K562 (cell line): ENCODE data around the gene KLB. TPM values are rescaled to one million over a fixed set of nuclear protein-coding genes. Genes with fewer than 3 reads are reported as not detected.

Experiments
- DMBX1 ChIP-seq: fragments of 250-450 bp; sonication (Bioruptor Pico); IDR thresholded peaks from 2 replicates; pipeline ENCODE4 v1.8.0; 2022; ENCODE audit warnings: inconsistent platforms, mild to moderate bottlenecking, moderate library complexity, borderline replicate concordance
- EP300 ChIP-seq: IDR thresholded peaks from 2 replicates; pipeline ENCODE4 v1.6.1; 2012; ENCODE audit warnings: low read length, improper control_type of control experiment
- KLF13 ChIP-seq: fragments of 450-650 bp; IDR thresholded peaks from 2 replicates; pipeline ENCODE4 v1.6.1; 2016; ENCODE audit warnings: missing genetic modification characterization, low read depth, mild to moderate bottlenecking, missing compliant biosample characterization, moderate library complexity, borderline replicate concordance
- MLLT1 ChIP-seq, 2 experiments: fragments of 450-650 bp; IDR thresholded peaks; 2 replicates each; pipeline ENCODE4 v1.6.1; 2016
- MYBL2 ChIP-seq, 2 experiments: fragments of 450-650 bp in 1 of 2; sonication (generic) in 1 of 2; formaldehyde crosslinking in 1 of 2; IDR thresholded peaks; 2 replicates each; pipeline versions ENCODE4 v1.6.1 to v1.8.1; 2017 to 2022; ENCODE audit warnings: borderline replicate concordance in 1 of 2, inconsistent platforms in 1 of 2, low read depth in 1 of 2, mild to moderate bottlenecking in 1 of 2, missing genetic modification reagents in 1 of 2, moderate library complexity in 1 of 2
- NR2C2 ChIP-seq, 2 experiments: fragments of 200-800 bp in 1 of 2; sonication (Bioruptor generic) in 1 of 2; sonication (generic) in 1 of 2; formaldehyde crosslinking in 1 of 2; IDR thresholded peaks; 2 replicates each; pipeline versions ENCODE4 v1.6.1 to v1.8.0; 2016 to 2022; ENCODE audit warnings: mild to moderate bottlenecking in 1 of 2, missing compliant biosample characterization in 1 of 2, missing genetic modification characterization in 1 of 2, missing genetic modification reagents in 1 of 2
- PRDM10 ChIP-seq: fragments of 450-650 bp; IDR thresholded peaks from 2 replicates; pipeline ENCODE4 v1.6.1; 2018; ENCODE audit not compliant: partially characterized antibody
- PRPF4 ChIP-seq: fragments of 200-400 bp; formaldehyde crosslinking; IDR thresholded peaks from one replicate; pipeline ENCODE4 v1.6.1; 2017; ENCODE audit warnings: low read length, low read depth, mild to moderate bottlenecking; ENCODE audit not compliant: insufficient read depth, poor library complexity, severe bottlenecking
- RBM25 ChIP-seq: fragments of 200-400 bp; formaldehyde crosslinking; IDR thresholded peaks from 2 replicates; pipeline ENCODE4 v1.6.1; 2018; ENCODE audit warnings: low read length, low read depth, moderate library complexity; ENCODE audit not compliant: severe bottlenecking
- SP1 ChIP-seq: sonication (generic); formaldehyde crosslinking; IDR thresholded peaks from 2 replicates; pipeline ENCODE4 v1.8.1; 2022; ENCODE audit warnings: mild to moderate bottlenecking, missing genetic modification reagents
- SREBF2 ChIP-seq: sonication (generic); formaldehyde crosslinking; IDR thresholded peaks from 2 replicates; pipeline ENCODE4 v1.4.0; 2020; ENCODE audit warnings: mild to moderate bottlenecking, missing genetic modification reagents
- ZNF175 ChIP-seq: fragments of 200-800 bp; sonication (Bioruptor generic); IDR thresholded peaks from 2 replicates; pipeline ENCODE4 v1.6.1; 2016; ENCODE audit warnings: low read depth, mild to moderate bottlenecking, missing genetic modification characterization, missing compliant biosample characterization
- ZNF347 ChIP-seq: fragments of 450-650 bp; formaldehyde crosslinking; IDR thresholded peaks from 2 replicates; pipeline ENCODE4 v1.4.0; 2020; ENCODE audit warnings: low read depth, mild to moderate bottlenecking, moderate library complexity
- ZNF584 ChIP-seq: fragments of 200-800 bp; sonication (Bioruptor generic); IDR thresholded peaks from 2 replicates; pipeline ENCODE4 v1.6.1; 2016; ENCODE audit warnings: low read depth, mild to moderate bottlenecking, missing genetic modification characterization, missing compliant biosample characterization
- ZNF609 ChIP-seq: sonication (generic); formaldehyde crosslinking; IDR thresholded peaks from 2 replicates; pipeline ENCODE4 v1.8.1; 2023; ENCODE audit warnings: missing genetic modification reagents, mild to moderate bottlenecking, borderline replicate concordance
- ZNF695 ChIP-seq: fragments of 450-650 bp; formaldehyde crosslinking; IDR thresholded peaks from 2 replicates; pipeline ENCODE4 v1.4.0; 2020; ENCODE audit warnings: mild to moderate bottlenecking, moderate library complexity
- polyA plus RNA-seq, 8 experiments: library from polyadenylated mRNA; depleted of rRNA in 4 of 8; stranded (reverse) in 5 of 8; unstranded in 3 of 8; fragments of >200 nt; fragmentation: Nextera tagmentation in 2 of 8; fragmentation: Illumina TruSeq in 1 of 8; extraction: Ambion mirVana in 2 of 8; extraction: Trizol in 1 of 8; gene quantifications; 2 replicates each; pipeline versions ENCODE4 v1.2.1 to v1.2.3, GENCODE V29; 2011 to 2014; ENCODE audit warnings: inconsistent platforms in 1 of 8, missing spikeins in 1 of 8
- total RNA-seq, 7 experiments: library from RNA; depleted of rRNA in 6 of 7; stranded (reverse); fragments of >200 nt in 6 of 7; fragmentation: Illumina TruSeq in 2 of 7; extraction: Trizol in 2 of 7; gene quantifications; 2 replicates each; pipeline versions ENCODE4 v1.2.1 to v1.2.3, GENCODE V29; 2011 to 2021; ENCODE audit warnings: low replicate concordance in 1 of 7

KLB gene
- total and polyA plus RNA-seq, 9 of the 15 experiments (the other 6 are each of a cell fraction or from before 2014, with no cell fraction given), result 0.04 to 0.13 TPM; not detected in 7

GRCh38 chr4:39469429-39470077, 62.8 kb downstream of the KLB start (continued):
- no peak for TF ChIP-seq SP1
- no peak for TF ChIP-seq KLF13 (tag)
- TF ChIP-seq PRDM10, result no peak
- TF ChIP-seq ZNF695 (CRISPR knock-in tag), result no peak
- TF ChIP-seq ZNF609 (CRISPR knock-in tag), result no peak
- TF ChIP-seq ZNF175, result no peak
- TF ChIP-seq SREBF2 (CRISPR knock-in tag), result no peak
- peak; percentile 38; the same call in 1 of the 2 replicates for TF ChIP-seq EP300
- TF ChIP-seq ZNF584, result no peak
- TF ChIP-seq PRPF4, result no peak
- no peak for TF ChIP-seq ZNF347 (CRISPR knock-in tag)
- TF ChIP-seq DMBX1, result no peak
- TF ChIP-seq RBM25, result no peak
- no peak for TF ChIP-seq MYBL2 (IDR thresholded peaks at IDR 0.05; ENCODE audit: low read depth)
- TF ChIP-seq MYBL2 (CRISPR knock-in tag; IDR thresholded peaks at IDR 0.05; ENCODE audit: borderline replicate concordance), result no peak
- TF ChIP-seq NR2C2 (CRISPR knock-in tag; IDR thresholded peaks at IDR 0.05), result no peak
- TF ChIP-seq NR2C2 (tag; IDR thresholded peaks at IDR 0.05), result no peak
- TF ChIP-seq MLLT1 (IDR thresholded peaks at IDR 0.05), result no peak
